Endothelial cell of umbilical vein (primary cell): ENCODE data around the gene IL32. TPM values are rescaled to one million over a fixed set of nuclear protein-coding genes. Genes with fewer than 3 reads are reported as not detected.

Experiments used
- BruUV-seq: library from RNA; stranded (reverse); fragments of 400-500 nt; replicated peaks from 2 replicates; lab custom pipeline; 2021; lab: Mats Ljungman, UMichigan
- CTCF ChIA-PET: fragments of 300-600, 350-600 bp; sonication (Branson Sonifier 250); formaldehyde crosslinking; loops from one replicate; lab custom pipeline; 2021; ENCODE audit warnings: antibody characterized with exemption, inconsistent platforms; lab: Charles Lee
- POLR2A ChIA-PET: fragments of 300-600, 350-600 bp; sonication (Branson Sonifier 250); formaldehyde crosslinking; loops from one replicate; lab custom pipeline; 2021; ENCODE audit warnings: antibody characterized with exemption, inconsistent platforms; lab: Charles Lee
- DNase-seq: peaks from one replicate; pipeline ENCODE4 v3.0.0-alpha.2; 2011; ENCODE audit warnings: low read depth, low spot score
- FAIRE-seq: peaks from 2 replicates; lab custom pipeline; 2011; peaks lifted over from hg19 to GRCh38; lab: Jason Lieb, UNC
- H2AFZ ChIP-seq: 2 replicates; pipeline ENCODE4 v1.6.0; 2012; ENCODE audit warnings: low read depth, low read length, control low read depth, inconsistent platforms
- H3K27ac ChIP-seq: 2 replicates; pipeline ENCODE4 v1.5.1; 2011; ENCODE audit warnings: low read depth, mild to moderate bottlenecking, control low read depth, low read length, moderate library complexity; ENCODE audit not compliant: insufficient read depth
- H3K27me3 ChIP-seq, 2 experiments: 2 replicates each; pipeline versions ENCODE4 v1.6.0 to v1.6.1; 2011; ENCODE audit warnings: low read length in 2 of 2, mixed read lengths in 1 of 2; ENCODE audit not compliant: control insufficient read depth in 2 of 2, insufficient read depth in 2 of 2
- H3K36me3 ChIP-seq, 2 experiments: 2 replicates in 1 of 2; 3 replicates in 1 of 2; pipeline ENCODE4 v1.5.1; 2011; ENCODE audit warnings: low read length in 2 of 2, mild to moderate bottlenecking in 1 of 2, moderate library complexity in 1 of 2; ENCODE audit not compliant: control insufficient read depth in 2 of 2, insufficient read depth in 2 of 2; ENCODE audit errors: extremely low read depth in 1 of 2
- H3K4me1 ChIP-seq: 3 replicates; pipeline ENCODE4 v1.5.1; 2011; ENCODE audit warnings: mild to moderate bottlenecking, low read length; ENCODE audit not compliant: control insufficient read depth, insufficient read depth; ENCODE audit errors: extremely low read depth
- H3K4me2 ChIP-seq: 2 replicates; pipeline ENCODE4 v1.6.1; 2011; ENCODE audit warnings: low read length, control low read depth, mixed read lengths; ENCODE audit not compliant: insufficient read depth
- H3K4me3 ChIP-seq, 3 experiments: fragments of 200-600 bp in 1 of 3; sonication (generic), shearing (Covaris generic) in 1 of 3; replicated peaks in 1 of 3; 2 replicates each; pipeline ENCODE4 v1.5.1; 2011 to 2016; ENCODE audit warnings: control low read depth in 3 of 3, low read length in 3 of 3, mild to moderate bottlenecking in 2 of 3, inconsistent platforms in 1 of 3, low read depth in 1 of 3, moderate library complexity in 1 of 3; ENCODE audit not compliant: insufficient read depth in 1 of 3
- H3K79me2 ChIP-seq: 2 replicates; pipeline ENCODE4 v1.6.0; 2012; ENCODE audit warnings: low read length, inconsistent platforms; ENCODE audit not compliant: control insufficient read depth, insufficient read depth
- H3K9ac ChIP-seq: replicated peaks from 2 replicates; pipeline ENCODE3; 2011; ENCODE audit warnings: low read length, control low read depth; ENCODE audit not compliant: insufficient read depth; ENCODE audit errors: extremely low read depth
- H3K9me1 ChIP-seq: replicated peaks from 3 replicates; pipeline ENCODE4 v1.6.0; 2011; ENCODE audit warnings: mild to moderate bottlenecking, low read length; ENCODE audit not compliant: control insufficient read depth, insufficient read depth; ENCODE audit errors: extremely low read depth
- H3K9me3 ChIP-seq: replicated peaks from 2 replicates; pipeline ENCODE4 v1.5.1; 2012; ENCODE audit warnings: low read length, inconsistent platforms; ENCODE audit not compliant: control insufficient read depth, insufficient read depth
- H4K20me1 ChIP-seq: replicated peaks from 2 replicates; pipeline ENCODE3; 2011; ENCODE audit warnings: mild to moderate bottlenecking, low read length; ENCODE audit not compliant: control insufficient read depth, insufficient read depth; ENCODE audit errors: extremely low read depth
- EZH2 ChIP-seq: IDR thresholded peaks from 2 replicates; pipeline ENCODE4 v1.6.1; 2012; ENCODE audit warnings: borderline replicate concordance, low read depth, mild to moderate bottlenecking, moderate library complexity, low read length, inconsistent platforms; ENCODE audit not compliant: severe bottlenecking
- FOS ChIP-seq: IDR thresholded peaks from 2 replicates; pipeline ENCODE4 v1.6.1; 2011; ENCODE audit warnings: mild to moderate bottlenecking, low read length, moderate library complexity, borderline replicate concordance; ENCODE audit not compliant: insufficient read depth
- GATA2 ChIP-seq: IDR thresholded peaks from 2 replicates; pipeline ENCODE4 v1.7.0; 2011; ENCODE audit warnings: low read depth, mild to moderate bottlenecking, moderate library complexity, mixed read lengths, low read length; ENCODE audit not compliant: insufficient read length, insufficient read depth
- JUN ChIP-seq: IDR thresholded peaks from 2 replicates; pipeline ENCODE4 v1.6.1; 2011; ENCODE audit warnings: borderline replicate concordance, low read depth; ENCODE audit not compliant: insufficient read length, insufficient read depth
- MYC ChIP-seq: IDR thresholded peaks from one replicate; pipeline ENCODE4 v1.6.1; 2011; ENCODE audit warnings: mild to moderate bottlenecking, low read depth, low read length
- POLR2A ChIP-seq: IDR thresholded peaks from 2 replicates; pipeline ENCODE4 v1.6.1; 2012; ENCODE audit warnings: low read depth, mild to moderate bottlenecking, control low read depth, low read length
- POLR2AphosphoS5 ChIP-seq: IDR thresholded peaks from 2 replicates; pipeline ENCODE4 v1.6.1; 2012; ENCODE audit warnings: low read depth, mild to moderate bottlenecking, control low read depth, low read length, moderate library complexity; ENCODE audit not compliant: insufficient read depth
- dilution Hi-C: fragments of 300-500 bp; cut with MboI; formaldehyde crosslinking; loops from one replicate; pipeline ENCODE4 v1.15.0; 2019; ENCODE audit warnings: low sequenced_read_pairs; ENCODE audit not compliant: extremely low pct_ligation_motif_present
- intact Hi-C: fragments of 100-400 bp; cut with micrococcal nuclease; formaldehyde crosslinking; loops from one replicate; pipeline ENCODE4 v1.10.0; 2022
- polyA plus RNA-seq, 4 experiments: library from polyadenylated mRNA; depleted of rRNA in 3 of 4; stranded (reverse) in 3 of 4; unstranded in 1 of 4; fragments of >200 nt; gene quantifications; 2 replicates each; pipeline versions ENCODE4 v1.2.1 to v1.2.3, GENCODE V29; 2011 to 2012; ENCODE audit warnings: missing spikeins in 1 of 4
- total RNA-seq: library from RNA; stranded (reverse); gene quantifications from 2 replicates; pipeline ENCODE4 v1.2.3, GENCODE V29; 2021
- TF ChIP-seq, protein P1 (sequence below): IDR thresholded peaks from 2 replicates; pipeline ENCODE4 v1.6.1; 2011; ENCODE audit not compliant: insufficient read depth, insufficient read length
- TF ChIP-seq, protein P2 (sequence below), 2 donors: IDR thresholded peaks; 1 replicate in 1 of 2; 2 replicates in 1 of 2; pipeline ENCODE4 v1.5.1; 2011; ENCODE audit warnings: low read length in 2 of 2, mild to moderate bottlenecking in 2 of 2, moderate library complexity in 2 of 2, control low read depth in 1 of 2, inconsistent platforms in 1 of 2, low read depth in 1 of 2; ENCODE audit not compliant: insufficient read depth in 1 of 2; ENCODE audit errors: extremely low read depth in 1 of 2

IL32 gene
- total and polyA plus RNA-seq, 2 donors (not counting 3 experiments of a cell fraction or from before 2014, with no cell fraction given): 55.7 to 336 TPM

DNA sequence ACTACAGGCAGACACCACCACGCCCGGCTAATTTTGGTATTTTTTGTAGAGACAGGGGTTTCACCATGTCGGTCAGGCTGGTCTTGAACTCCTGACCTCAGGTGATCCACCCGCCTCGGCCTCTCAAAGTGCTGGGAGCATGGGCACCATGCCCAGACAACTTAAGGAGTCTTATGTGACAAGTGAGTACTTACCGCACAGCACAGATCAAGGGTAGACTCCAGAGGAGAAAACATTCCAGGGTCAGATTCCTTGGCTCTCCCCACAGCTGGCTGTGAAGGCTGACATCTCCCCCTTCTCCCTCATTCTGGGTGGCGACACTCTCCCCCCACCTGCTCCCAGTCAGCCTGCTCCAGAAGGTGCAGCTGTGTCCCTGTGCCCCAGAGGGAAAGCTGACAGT, 23.0 kb downstream of the IL32 start:
- BruUV-seq: no TSS peak
- intact Hi-C loops: no loop called here
- FAIRE-seq: no peak

DNA sequence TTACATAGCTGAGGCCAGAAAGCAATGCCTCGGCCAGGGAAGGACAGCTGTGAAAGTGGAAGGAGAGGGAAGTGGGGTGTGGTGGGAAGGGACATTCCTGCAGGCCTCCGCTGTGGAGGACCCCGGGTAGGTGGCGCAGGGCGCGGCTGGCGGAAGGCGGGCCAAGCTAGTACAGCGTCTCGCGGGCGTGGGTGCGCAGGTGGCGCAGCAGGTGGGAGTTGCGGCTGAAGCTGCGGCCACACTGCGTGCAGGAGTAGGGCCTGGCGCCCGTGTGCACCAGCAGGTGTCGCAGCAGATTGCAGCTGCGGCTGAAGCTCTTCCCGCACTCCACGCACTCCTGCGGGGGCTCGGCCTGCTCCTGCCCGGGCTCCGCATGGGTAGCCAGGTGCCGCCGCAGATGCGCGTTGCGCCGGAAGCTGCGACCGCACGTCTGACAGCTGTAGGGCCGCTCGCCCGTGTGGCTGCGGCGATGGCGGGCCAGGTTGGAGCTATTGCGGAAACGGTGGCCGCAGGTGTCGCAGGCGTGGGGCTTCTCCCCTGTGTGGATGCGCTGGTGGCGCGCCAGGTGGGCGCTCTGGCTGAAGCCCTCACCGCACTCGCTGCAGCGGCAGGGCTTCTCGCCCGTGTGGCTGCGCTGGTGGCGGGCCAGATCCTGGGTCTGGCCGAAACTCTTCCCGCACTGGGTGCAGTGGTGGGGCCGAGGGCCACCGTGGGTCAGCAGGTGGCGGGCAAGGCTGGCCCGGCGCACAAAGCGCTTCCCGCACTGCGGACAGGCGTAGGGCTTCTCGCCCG, 23.7 kb downstream of the IL32 start:
- no peak for DNase-seq
- no peaks in the 10 kb centered on the region for H3K79me2 ChIP-seq
- H3K27ac ChIP-seq: no peak overlapping the region
- no peaks in the 10 kb centered on the region for H3K36me3 ChIP-seq
- no peaks in the 10 kb centered on the region for H3K9me3 ChIP-seq
- no peaks in the 10 kb centered on the region for H4K20me1 ChIP-seq
- ChIA-PET POLR2A (no interaction called here), CTCF (interaction anchor here (1.2 to 5.1 kb wide), 2 partner anchors 30 to 61 kb away, joined by 3 to 29 read pairs; no protein-coding TSS in a partner anchor)
- H3K27me3 ChIP-seq: no peaks in the 10 kb centered on the region
- dilution Hi-C loops (no loop called here), intact Hi-C loops (no loop called here)
- TF ChIP-seq POLR2AphosphoS5 (no peak), POLR2A (no peak), EZH2 (no peak), JUN (no peak), FOS (no peak), GATA2 (no peak), MYC (no peak)
- TF ChIP-seq, protein P1, sequence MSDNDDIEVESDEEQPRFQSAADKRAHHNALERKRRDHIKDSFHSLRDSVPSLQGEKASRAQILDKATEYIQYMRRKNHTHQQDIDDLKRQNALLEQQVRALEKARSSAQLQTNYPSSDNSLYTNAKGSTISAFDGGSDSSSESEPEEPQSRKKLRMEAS: no peak
- TF ChIP-seq, protein P2, sequence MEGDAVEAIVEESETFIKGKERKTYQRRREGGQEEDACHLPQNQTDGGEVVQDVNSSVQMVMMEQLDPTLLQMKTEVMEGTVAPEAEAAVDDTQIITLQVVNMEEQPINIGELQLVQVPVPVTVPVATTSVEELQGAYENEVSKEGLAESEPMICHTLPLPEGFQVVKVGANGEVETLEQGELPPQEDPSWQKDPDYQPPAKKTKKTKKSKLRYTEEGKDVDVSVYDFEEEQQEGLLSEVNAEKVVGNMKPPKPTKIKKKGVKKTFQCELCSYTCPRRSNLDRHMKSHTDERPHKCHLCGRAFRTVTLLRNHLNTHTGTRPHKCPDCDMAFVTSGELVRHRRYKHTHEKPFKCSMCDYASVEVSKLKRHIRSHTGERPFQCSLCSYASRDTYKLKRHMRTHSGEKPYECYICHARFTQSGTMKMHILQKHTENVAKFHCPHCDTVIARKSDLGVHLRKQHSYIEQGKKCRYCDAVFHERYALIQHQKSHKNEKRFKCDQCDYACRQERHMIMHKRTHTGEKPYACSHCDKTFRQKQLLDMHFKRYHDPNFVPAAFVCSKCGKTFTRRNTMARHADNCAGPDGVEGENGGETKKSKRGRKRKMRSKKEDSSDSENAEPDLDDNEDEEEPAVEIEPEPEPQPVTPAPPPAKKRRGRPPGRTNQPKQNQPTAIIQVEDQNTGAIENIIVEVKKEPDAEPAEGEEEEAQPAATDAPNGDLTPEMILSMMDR (IDR thresholded peaks at IDR 0.05; ENCODE audit: extremely low read depth in 1 of 2, insufficient read depth in 1 of 2, low read depth in 1 of 2, low read length in 2 of 2): no peak
- BruUV-seq: no TSS peak
- H2AFZ ChIP-seq: no peak overlapping the region
- peaks cover 25% of the 10 kb centered on the region for H3K4me1 ChIP-seq
- H3K9me1 ChIP-seq: no peaks in the 10 kb centered on the region
- H3K4me2 ChIP-seq: no peak overlapping the region
- FAIRE-seq: no peak
- no peak overlapping the region for H3K9ac ChIP-seq
- no peak overlapping the region for H3K4me3 ChIP-seq

More for the DNA sequence above, 23.0 kb downstream of the IL32 start:
- CTCF ChIA-PET: interaction anchor here (1.0 to 5.1 kb wide), 5 partner anchors 9 to 60 kb away, joined by 3 to 29 read pairs (median 9); no protein-coding TSS in a partner anchor
- dilution Hi-C loops: no loop called here
- no peaks in the 10 kb centered on the region for H3K79me2 ChIP-seq
- no peak for TF ChIP-seq POLR2AphosphoS5
- no peak for TF ChIP-seq JUN
- H3K4me1 ChIP-seq: peaks cover 25% of the 10 kb centered on the region
- H2AFZ ChIP-seq: no peak overlapping the region
- H3K4me2 ChIP-seq: no peak overlapping the region
- no peak overlapping the region for H3K9ac ChIP-seq
- POLR2A ChIA-PET: no interaction called here
- H3K9me1 ChIP-seq: no peaks in the 10 kb centered on the region
- no peak for DNase-seq
- no peaks in the 10 kb centered on the region for H4K20me1 ChIP-seq
- no peak overlapping the region for H3K4me3 ChIP-seq
- H3K9me3 ChIP-seq: no peaks in the 10 kb centered on the region
- H3K27ac ChIP-seq: peak overlapping the region; percentile 73
- no peaks in the 10 kb centered on the region for H3K36me3 ChIP-seq
- H3K27me3 ChIP-seq: no peaks in the 10 kb centered on the region
